RWPE1 (cell line): Measurements from ENCODE around the gene FAR2.

Experiments used
- CTCF ChIA-PET: fragments of 350-600 bp; sonication (Branson Sonifier 250); formaldehyde crosslinking; extraction: SDS; loops from one replicate; lab custom pipeline; 2021; lab: Yijun Ruan, JAX
- POLR2A ChIA-PET: fragments of 400-600 bp; formaldehyde crosslinking; extraction: SDS; loops from one replicate; lab custom pipeline; 2020; ENCODE audit warnings: antibody characterized with exemption; ENCODE audit not compliant: low non-redundant PET; lab: Yijun Ruan, JAX
- DNase-seq: peaks from one replicate; pipeline ENCODE4 v3.0.0; 2012; ENCODE audit warnings: low spot score
- H3K27ac ChIP-seq: fragments of 450-650 bp; 2 replicates; pipeline ENCODE4 v1.5.1; 2017
- TF ChIP-seq, protein P1 (sequence below): fragments of 450-650 bp; conservative IDR thresholded peaks from 2 replicates; pipeline ENCODE4 v1.5.1; 2017; ENCODE audit warnings: low read depth, mild to moderate bottlenecking

Gene FAR2

DNA sequence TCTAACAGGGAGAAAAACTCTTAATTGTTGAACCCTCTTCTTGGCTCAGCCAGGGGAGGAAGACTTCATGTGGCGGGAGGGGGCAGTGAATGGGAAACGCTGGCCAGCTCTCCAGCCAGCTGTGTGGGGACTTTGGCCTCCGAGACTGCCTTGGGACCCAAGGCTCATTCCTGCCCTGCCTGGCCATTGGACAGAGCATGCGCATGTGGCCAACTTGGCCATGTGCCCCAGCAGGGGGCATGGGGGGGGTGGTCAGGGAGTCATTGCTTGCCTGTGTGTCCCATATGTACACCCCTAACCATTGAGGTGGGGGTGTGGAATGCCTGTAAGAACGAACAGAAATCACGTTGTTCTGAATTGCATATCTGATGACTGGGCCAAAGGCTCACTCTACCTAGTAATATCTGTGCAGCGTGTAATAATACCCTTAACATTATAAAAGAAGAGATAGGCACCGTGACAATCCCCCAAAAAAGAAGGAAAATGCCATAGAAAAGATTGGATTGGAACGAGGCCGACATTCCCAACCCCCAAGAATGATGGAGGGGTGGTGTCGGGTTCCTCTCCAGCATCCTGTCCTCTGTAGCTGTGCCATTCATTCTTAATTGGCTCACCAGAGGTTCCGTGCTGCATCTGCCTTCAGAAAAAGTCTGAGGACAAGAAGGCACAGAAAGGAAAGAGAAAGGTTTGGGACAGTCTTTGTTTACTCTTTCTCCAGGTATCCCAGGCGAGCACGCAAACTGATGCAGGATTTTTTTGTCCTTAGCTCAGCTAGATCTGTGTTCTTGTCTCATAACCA lies 3.5 kb upstream of the FAR2 start:
- ChIA-PET POLR2A (no interaction called here), CTCF (no interaction called here)
- H3K27ac ChIP-seq, result no peak overlapping the region
- TF ChIP-seq, protein P1, sequence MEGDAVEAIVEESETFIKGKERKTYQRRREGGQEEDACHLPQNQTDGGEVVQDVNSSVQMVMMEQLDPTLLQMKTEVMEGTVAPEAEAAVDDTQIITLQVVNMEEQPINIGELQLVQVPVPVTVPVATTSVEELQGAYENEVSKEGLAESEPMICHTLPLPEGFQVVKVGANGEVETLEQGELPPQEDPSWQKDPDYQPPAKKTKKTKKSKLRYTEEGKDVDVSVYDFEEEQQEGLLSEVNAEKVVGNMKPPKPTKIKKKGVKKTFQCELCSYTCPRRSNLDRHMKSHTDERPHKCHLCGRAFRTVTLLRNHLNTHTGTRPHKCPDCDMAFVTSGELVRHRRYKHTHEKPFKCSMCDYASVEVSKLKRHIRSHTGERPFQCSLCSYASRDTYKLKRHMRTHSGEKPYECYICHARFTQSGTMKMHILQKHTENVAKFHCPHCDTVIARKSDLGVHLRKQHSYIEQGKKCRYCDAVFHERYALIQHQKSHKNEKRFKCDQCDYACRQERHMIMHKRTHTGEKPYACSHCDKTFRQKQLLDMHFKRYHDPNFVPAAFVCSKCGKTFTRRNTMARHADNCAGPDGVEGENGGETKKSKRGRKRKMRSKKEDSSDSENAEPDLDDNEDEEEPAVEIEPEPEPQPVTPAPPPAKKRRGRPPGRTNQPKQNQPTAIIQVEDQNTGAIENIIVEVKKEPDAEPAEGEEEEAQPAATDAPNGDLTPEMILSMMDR, result no peak
- DNase-seq, result no peak

DNA sequence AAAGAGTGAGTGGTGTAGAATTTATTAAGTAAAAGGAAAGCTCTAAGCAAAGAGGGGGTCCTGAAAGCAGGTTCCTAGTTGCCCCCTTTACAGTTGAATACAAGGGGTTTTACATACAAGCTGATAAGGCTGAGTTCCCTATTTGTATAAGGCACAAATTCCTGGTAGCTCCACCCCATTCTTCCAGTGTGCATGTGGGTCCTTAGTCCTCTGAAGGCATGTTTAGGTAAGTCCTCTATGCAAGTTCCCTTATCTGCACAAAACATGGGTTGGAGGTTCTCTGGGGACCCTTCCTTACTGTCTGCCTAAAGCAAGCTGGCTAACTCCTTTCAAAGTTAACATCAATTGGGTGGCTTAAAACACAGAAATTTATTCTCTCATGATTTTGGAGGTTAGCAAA lies 2.9 kb upstream of the FAR2 start:
- no peak overlapping the region for H3K27ac ChIP-seq
- CTCF ChIA-PET, result interaction anchor here (0.5 kb wide), 1 partner anchor 22 kb away, joined by 3 read pairs; no protein-coding TSS in a partner anchor
- POLR2A ChIA-PET, result no interaction called here
- DNase-seq, result no peak
- TF ChIP-seq, protein P1, result no peak

DNA sequence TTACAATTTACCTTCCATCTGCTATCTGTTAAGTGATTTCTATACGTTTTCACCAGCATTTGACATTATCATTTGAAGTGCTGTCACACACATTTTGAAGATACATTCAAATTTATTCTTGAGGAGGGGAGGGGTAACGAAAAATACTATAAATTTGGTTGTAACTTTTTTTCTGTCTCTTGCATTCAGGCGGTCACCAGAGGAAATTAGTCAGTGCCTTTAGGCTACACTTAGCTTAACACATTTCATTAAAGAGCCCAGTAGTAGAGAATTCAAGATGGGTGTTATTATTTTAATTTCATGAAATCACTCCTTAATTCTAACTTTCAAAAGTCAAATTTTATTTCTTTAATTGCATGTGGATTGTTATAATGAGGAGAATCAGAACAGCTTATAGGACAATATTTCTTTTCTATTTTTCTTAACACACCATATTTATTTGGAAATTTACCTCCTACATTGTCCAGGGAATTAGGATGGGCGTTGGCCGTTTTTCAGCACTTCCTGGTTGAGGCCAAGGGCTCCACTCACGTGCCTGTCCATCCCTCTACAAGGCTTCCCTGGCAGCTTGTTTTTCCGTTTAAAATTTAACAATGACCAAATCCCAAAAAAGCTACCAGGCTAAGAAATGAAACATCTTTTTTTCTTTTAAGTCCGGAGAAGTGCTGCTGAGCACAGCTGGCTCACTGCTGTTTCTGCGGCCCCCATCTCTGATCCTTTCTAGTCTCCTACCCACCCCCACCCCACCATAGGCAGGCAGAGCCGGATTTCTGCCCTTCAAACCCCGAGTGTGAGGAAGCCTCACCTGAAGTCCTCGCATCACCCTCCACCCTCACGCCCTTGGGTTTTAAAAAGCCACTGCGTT lies 1.1 kb upstream of the FAR2 start:
- TF ChIP-seq, protein P1, result no peak
- no peak for DNase-seq
- ChIA-PET CTCF (interaction anchor here (0.5 to 1.2 kb wide), 2 partner anchors 18 to 61 kb away, joined by 3 read pairs; no protein-coding TSS in a partner anchor), POLR2A (no interaction called here)
- no peak overlapping the region for H3K27ac ChIP-seq

DNA sequence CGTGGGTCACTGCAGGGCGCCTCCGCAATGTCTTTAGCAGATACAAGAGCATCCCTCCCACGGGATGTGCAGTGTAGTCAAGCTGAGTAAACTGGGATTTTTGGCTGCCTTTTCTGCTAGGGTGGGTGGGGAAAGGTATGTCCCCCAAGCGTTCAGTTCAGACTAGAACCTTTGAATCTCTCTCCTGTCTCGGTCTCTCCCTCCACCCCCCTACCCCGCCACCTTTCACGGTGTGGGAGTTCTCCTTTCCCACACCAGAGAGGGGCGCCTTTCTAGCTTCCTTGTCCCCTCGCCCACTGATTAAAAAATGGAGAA lies 525 bp upstream of the FAR2 start:
- TF ChIP-seq, protein P1, result no peak
- POLR2A ChIA-PET, result no interaction called here
- CTCF ChIA-PET, result interaction anchor here (0.5 to 1.2 kb wide), 2 partner anchors 17 to 60 kb away, joined by 3 read pairs; no protein-coding TSS in a partner anchor
- H3K27ac ChIP-seq, result no peak overlapping the region
- DNase-seq, result no peak

DNA sequence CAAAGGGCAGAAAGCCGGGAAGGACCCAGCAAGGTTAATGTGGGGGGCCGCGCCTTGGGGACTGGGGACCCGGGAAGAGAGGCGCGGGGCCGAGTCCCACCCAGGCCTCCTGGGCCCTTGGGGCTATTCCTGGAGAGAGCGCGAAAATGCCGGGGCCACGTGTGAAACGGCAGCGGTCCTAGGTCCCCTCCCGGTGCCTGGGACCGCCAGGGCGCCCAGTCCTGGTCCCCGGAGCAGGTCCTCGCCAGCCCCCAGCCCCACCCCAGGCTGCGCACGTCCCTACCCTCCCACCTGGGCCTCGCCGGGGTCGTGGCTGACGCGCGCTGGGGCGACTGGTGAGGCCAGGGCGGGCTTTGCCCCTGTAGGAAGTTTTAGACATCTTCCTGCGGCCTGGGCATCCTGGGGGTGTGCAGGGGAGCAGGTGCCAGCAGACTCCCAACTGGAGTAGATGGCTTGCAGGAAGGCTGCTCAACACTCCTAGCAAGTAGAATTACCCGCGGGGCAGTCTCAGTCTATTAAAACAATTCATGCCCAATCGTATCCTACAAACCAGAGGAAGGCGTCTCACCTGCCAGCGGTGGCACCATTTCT lies 708 bp downstream of the FAR2 start:
- no peak overlapping the region for H3K27ac ChIP-seq
- ChIA-PET POLR2A (no interaction called here), CTCF (no interaction called here)
- no peak for DNase-seq
- TF ChIP-seq, protein P1, result no peak

DNA sequence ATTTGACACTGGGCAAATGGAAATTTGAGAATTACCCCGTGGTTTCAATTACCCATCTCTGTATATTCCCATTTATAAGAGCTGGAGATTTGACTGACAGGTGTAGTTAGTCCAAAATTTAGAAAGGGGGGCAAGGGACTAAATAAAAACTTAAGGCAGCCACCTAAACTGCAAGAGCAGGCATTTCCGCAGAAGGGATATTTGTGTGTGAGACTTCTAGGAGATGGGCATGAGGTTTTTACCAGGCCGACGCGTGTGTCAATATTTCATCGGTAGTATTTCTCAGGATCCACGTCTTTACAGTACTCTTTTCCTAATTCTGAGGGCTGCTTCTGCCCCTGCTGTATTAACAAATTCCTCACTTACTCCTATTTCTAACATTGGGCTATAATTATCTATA lies 1.4 kb downstream of the FAR2 start:
- no peak overlapping the region for H3K27ac ChIP-seq
- TF ChIP-seq, protein P1, result no peak
- DNase-seq, result no peak

More for the DNA sequence above, 1.4 kb downstream of the FAR2 start:
- ChIA-PET CTCF (no interaction called here), POLR2A (no interaction called here)
